Fibroblast of lung (primary cell): ENCODE data around the gene EPHB2.

Experiments used
- CTCF ChIP-seq, 2 donors: IDR thresholded peaks in 1 of 2; conservative IDR thresholded peaks in 1 of 2; 1 replicate in 1 of 2; 2 replicates in 1 of 2; pipeline ENCODE4 v1.5.1; 2011 to 2012; ENCODE audit warnings: low read length in 2 of 2, control low read depth in 1 of 2, inconsistent platforms in 1 of 2, low read depth in 1 of 2, mild to moderate bottlenecking in 1 of 2
- EZH2 ChIP-seq: IDR thresholded peaks from 2 replicates; pipeline ENCODE4 v1.5.1; 2012; ENCODE audit warnings: low read length, control low read depth, mild to moderate bottlenecking; ENCODE audit errors: missing control alignments

DNA sequence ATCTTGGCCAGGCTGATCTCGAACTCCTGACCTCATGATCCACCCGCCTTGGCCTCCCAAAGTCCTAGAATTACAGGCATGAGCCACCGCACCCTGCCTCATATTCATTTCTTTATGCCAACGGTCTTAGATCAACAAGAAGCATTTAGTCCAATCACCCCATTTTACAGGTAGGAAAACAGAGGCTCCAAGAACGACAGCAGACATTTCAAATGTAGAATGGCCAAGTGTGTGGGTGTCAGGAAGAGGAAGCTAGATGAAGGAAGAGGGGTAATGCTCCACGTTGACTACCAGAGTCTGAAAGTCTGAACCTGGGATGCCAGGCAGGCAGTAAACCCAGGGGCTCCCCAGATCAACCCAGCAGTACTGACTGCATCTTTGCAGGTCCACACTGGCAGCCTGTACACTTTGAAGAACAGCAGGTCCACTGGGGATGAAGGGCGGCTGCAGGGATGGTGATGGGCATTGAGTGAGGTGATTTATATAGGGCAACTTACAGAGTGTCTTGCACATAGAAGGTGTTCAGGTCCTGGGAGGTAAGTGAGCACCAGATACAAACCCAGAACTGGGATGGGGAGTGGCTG, 120.2 kb downstream of the EPHB2 start:
- TF ChIP-seq CTCF (conservative IDR thresholded peaks at IDR 0.05 in 1 of 2, IDR thresholded peaks at IDR 0.05 in 1 of 2; ENCODE audit: low read depth in 1 of 2, low read length in 2 of 2) = no peak
- TF ChIP-seq EZH2 = no peak
